Activated naive CD4-positive, alpha-beta T cell treated with anti-CD3 and anti-CD28 coated beads, Interleukin-2, amount 50 U/mL, for 24 hours (primary cell): Measurements from ENCODE around the gene ENTPD8.
"Not testable (repeated sequence)": the region's sequence is repeated elsewhere in the genome, so short reads cannot be mapped to it uniquely, and the experiment has no call there.

Experiments
- H3K27ac Mint-ChIP-seq: one replicate; pipeline ENCODE4 v1.8.0; 2021; ENCODE audit warnings: mild to moderate bottlenecking, mixed read lengths
- H3K27me3 Mint-ChIP-seq: one replicate; pipeline ENCODE4 v1.8.0; 2021; ENCODE audit warnings: mixed read lengths
- H3K36me3 Mint-ChIP-seq: one replicate; pipeline ENCODE4 v1.8.0; 2021; ENCODE audit warnings: mixed read lengths
- H3K4me1 Mint-ChIP-seq: one replicate; pipeline ENCODE4 v1.8.0; 2021; ENCODE audit warnings: mixed read lengths
- H3K4me3 Mint-ChIP-seq: one replicate; pipeline ENCODE4 v1.8.0; 2021; ENCODE audit warnings: mild to moderate bottlenecking, mixed read lengths
- H3K9me3 Mint-ChIP-seq: one replicate; pipeline ENCODE4 v1.8.0; 2021; ENCODE audit warnings: mixed read lengths

The ENTPD8 gene

GRCh38 chr9:137478962-137479861 lies 38.1 kb upstream of the ENTPD8 start:
- Mint-ChIP-seq H3K36me3 (peaks cover 6% of the 10 kb centered on the region), H3K4me3 (no peak overlapping the region), H3K9me3 (no peaks in the 10 kb centered on the region), H3K27ac (no peak overlapping the region), H3K4me1 (peaks cover 11% of the 10 kb centered on the region), H3K27me3 (no peaks in the 10 kb centered on the region)

GRCh38 chr9:137478613-137478961 lies 37.4 kb upstream of the ENTPD8 start:
- Mint-ChIP-seq H3K4me3 (no peak overlapping the region), H3K27me3 (no peaks in the 10 kb centered on the region), H3K4me1 (peaks cover 11% of the 10 kb centered on the region), H3K36me3 (peaks cover 10% of the 10 kb centered on the region), H3K9me3 (peaks cover under 1% of the 10 kb centered on the region), H3K27ac (no peak overlapping the region)

- peaks cover 7% of the 10 kb centered on the region for H3K9me3 Mint-ChIP-seq
These were observed 36.8 kb upstream of the ENTPD8 start for GRCh38 chr9:137477778-137478612.

GRCh38 chr9:137476856-137477255 lies 35.7 kb upstream of the ENTPD8 start:
- H3K27ac Mint-ChIP-seq, result no peak overlapping the region
- H3K27me3 Mint-ChIP-seq, result no peaks in the 10 kb centered on the region
- peaks cover 7% of the 10 kb centered on the region for H3K4me1 Mint-ChIP-seq
- H3K9me3 Mint-ChIP-seq, result peaks cover 8% of the 10 kb centered on the region
- H3K36me3 Mint-ChIP-seq, result peaks cover 14% of the 10 kb centered on the region
- H3K4me3 Mint-ChIP-seq, result no peak overlapping the region

More at GRCh38 chr9:137477778-137478612, 36.8 kb upstream of the ENTPD8 start:
- Mint-ChIP-seq H3K4me1 (peaks cover 11% of the 10 kb centered on the region), H3K4me3 (no peak overlapping the region), H3K27me3 (no peaks in the 10 kb centered on the region), H3K27ac (no peak overlapping the region), H3K36me3 (peaks cover 12% of the 10 kb centered on the region)

- Mint-ChIP-seq H3K27ac (no peak overlapping the region), H3K4me3 (no peak overlapping the region), H3K4me1 (peaks cover 4% of the 10 kb centered on the region), H3K27me3 (no peaks in the 10 kb centered on the region), H3K9me3 (peaks cover 8% of the 10 kb centered on the region), H3K36me3 (peaks cover 14% of the 10 kb centered on the region)
These were observed 34.5 kb upstream of the ENTPD8 start for GRCh38 chr9:137475666-137476065.

GRCh38 chr9:137474271-137474670 lies 33.1 kb upstream of the ENTPD8 start:
- Mint-ChIP-seq H3K4me1 (peaks cover 11% of the 10 kb centered on the region), H3K27me3 (no peaks in the 10 kb centered on the region), H3K36me3 (peaks cover 14% of the 10 kb centered on the region), H3K4me3 (no peak overlapping the region), H3K9me3 (peaks cover 8% of the 10 kb centered on the region), H3K27ac (no peak overlapping the region)

- peak overlapping the region; percentile 8 for H3K27ac Mint-ChIP-seq
- peaks cover 8% of the 10 kb centered on the region for H3K9me3 Mint-ChIP-seq
- peaks cover 10% of the 10 kb centered on the region for H3K36me3 Mint-ChIP-seq
- no peak overlapping the region for H3K4me3 Mint-ChIP-seq
- no peaks in the 10 kb centered on the region for H3K27me3 Mint-ChIP-seq
- peaks cover 21% of the 10 kb centered on the region for H3K4me1 Mint-ChIP-seq
These were observed 29.6 kb upstream of the ENTPD8 start for GRCh38 chr9:137470785-137471184.

- Mint-ChIP-seq H3K4me1 (peaks cover 28% of the 10 kb centered on the region), H3K36me3 (peaks cover 2% of the 10 kb centered on the region), H3K9me3 (peaks cover under 1% of the 10 kb centered on the region), H3K27ac (no peak overlapping the region), H3K4me3 (no peak overlapping the region), H3K27me3 (no peaks in the 10 kb centered on the region)
These were observed 26.7 kb upstream of the ENTPD8 start for GRCh38 chr9:137467896-137468295.

GRCh38 chr9:137467161-137467581 lies 26.0 kb upstream of the ENTPD8 start:
- no peaks in the 10 kb centered on the region for H3K27me3 Mint-ChIP-seq
- no peaks in the 10 kb centered on the region for H3K36me3 Mint-ChIP-seq
- no peak overlapping the region for H3K27ac Mint-ChIP-seq
- H3K4me1 Mint-ChIP-seq, result peaks cover 32% of the 10 kb centered on the region
- no peaks in the 10 kb centered on the region for H3K9me3 Mint-ChIP-seq
- H3K4me3 Mint-ChIP-seq, result no peak overlapping the region

GRCh38 chr9:137466389-137467085 lies 25.4 kb upstream of the ENTPD8 start:
- H3K9me3 Mint-ChIP-seq, H3K4me3 Mint-ChIP-seq, H3K27ac Mint-ChIP-seq, H3K36me3 Mint-ChIP-seq, H3K27me3 Mint-ChIP-seq: not testable (repeated sequence)
- peaks cover 32% of the 10 kb centered on the region for H3K4me1 Mint-ChIP-seq

- H3K27ac Mint-ChIP-seq, result no peak overlapping the region
- no peaks in the 10 kb centered on the region for H3K36me3 Mint-ChIP-seq
- H3K27me3 Mint-ChIP-seq, result no peaks in the 10 kb centered on the region
- no peak overlapping the region for H3K4me3 Mint-ChIP-seq
- H3K9me3 Mint-ChIP-seq, result no peaks in the 10 kb centered on the region
- peaks cover 33% of the 10 kb centered on the region for H3K4me1 Mint-ChIP-seq
These were observed 24.7 kb upstream of the ENTPD8 start for GRCh38 chr9:137465720-137466388.

GRCh38 chr9:137465000-137465719 lies 24.0 kb upstream of the ENTPD8 start:
- Mint-ChIP-seq H3K36me3 (no peaks in the 10 kb centered on the region), H3K4me3 (no peak overlapping the region), H3K9me3 (no peaks in the 10 kb centered on the region), H3K27me3 (no peaks in the 10 kb centered on the region), H3K27ac (no peak overlapping the region), H3K4me1 (peaks cover 30% of the 10 kb centered on the region)

GRCh38 chr9:137464291-137464999 lies 23.3 kb upstream of the ENTPD8 start:
- peaks cover 32% of the 10 kb centered on the region for H3K4me1 Mint-ChIP-seq
- H3K9me3 Mint-ChIP-seq, result no peaks in the 10 kb centered on the region
- H3K4me3 Mint-ChIP-seq, result no peak overlapping the region
- no peak overlapping the region for H3K27ac Mint-ChIP-seq
- H3K36me3 Mint-ChIP-seq, result no peaks in the 10 kb centered on the region
- no peaks in the 10 kb centered on the region for H3K27me3 Mint-ChIP-seq

GRCh38 chr9:137463931-137464290 lies 22.8 kb upstream of the ENTPD8 start:
- H3K4me3 Mint-ChIP-seq, result no peak overlapping the region
- no peak overlapping the region for H3K27ac Mint-ChIP-seq

More at GRCh38 chr9:137463931-137464290, 22.8 kb upstream of the ENTPD8 start:
- H3K27me3 Mint-ChIP-seq, result no peaks in the 10 kb centered on the region
- no peaks in the 10 kb centered on the region for H3K36me3 Mint-ChIP-seq
- H3K4me1 Mint-ChIP-seq, result peaks cover 26% of the 10 kb centered on the region
- no peaks in the 10 kb centered on the region for H3K9me3 Mint-ChIP-seq
